GM21717 (cell line): ENCODE data around the gene TCF4.
A peak's percentile ranks its signal among the peaks of the same experiment; 100 is the strongest.

Experiments used
- ATAC-seq: cut with Tn5 transposase; IDR thresholded peaks from one replicate; pipeline ENCODE4 v1.9.1; 2021; ENCODE audit warnings: mild to moderate bottlenecking, moderate library complexity; ENCODE audit not compliant: unreplicated experiment

The TCF4 gene

GRCh38 chr18:55419132-55419946 is 168.7 kb downstream of the TCF4 start:
- no peak for ATAC-seq

GRCh38 chr18:55418439-55418838 is 169.6 kb downstream of the TCF4 start:
- no peak for ATAC-seq

DNA sequence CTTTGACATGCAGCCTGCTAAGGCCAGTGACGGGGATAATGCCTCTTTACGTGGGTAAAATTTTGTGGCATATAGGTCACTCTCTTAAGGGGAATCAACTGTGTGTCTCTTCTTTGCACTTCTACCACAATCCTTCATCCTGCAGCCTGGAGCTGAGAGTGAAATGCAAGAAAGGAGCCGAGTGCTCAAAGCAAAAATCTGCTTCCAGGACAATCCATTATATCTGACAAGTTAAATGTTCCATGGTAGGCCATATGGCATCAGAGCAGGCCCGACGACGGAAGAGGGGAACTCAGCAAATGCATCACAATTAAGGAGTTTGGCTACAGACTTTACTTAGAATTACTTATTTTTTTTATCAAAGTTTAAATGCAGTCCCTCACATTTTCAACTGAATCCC is 171.2 kb downstream of the TCF4 start:
- ATAC-seq = no peak

DNA sequence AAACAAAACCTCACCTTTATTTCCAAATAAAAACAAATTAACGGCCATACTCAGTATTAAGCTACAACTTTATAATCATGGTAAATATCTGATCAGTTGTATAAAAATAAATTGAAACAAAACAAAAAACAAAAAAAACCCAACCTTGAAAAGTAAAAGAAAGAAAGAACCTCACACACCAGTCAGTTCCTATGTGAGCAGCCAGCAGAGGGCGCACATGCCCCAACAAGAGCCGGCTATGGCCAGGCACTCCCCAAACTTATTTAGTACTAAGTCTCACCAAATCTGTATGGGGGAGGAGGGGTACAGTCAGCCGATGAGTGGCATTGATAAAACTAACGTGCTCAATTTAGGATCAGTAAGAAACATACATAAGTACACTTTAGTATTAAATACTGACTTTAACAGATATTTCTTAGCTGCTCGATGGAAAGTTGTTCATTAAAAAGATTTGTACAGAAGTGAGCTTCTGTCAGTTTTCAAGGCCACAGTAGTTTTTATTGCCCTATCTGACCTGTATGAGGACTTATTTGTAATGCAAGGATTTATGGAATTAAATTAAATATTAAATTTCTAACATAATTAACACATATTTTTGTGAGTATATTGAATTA is 172.6 kb downstream of the TCF4 start:
- peak; percentile 94 for ATAC-seq

DNA sequence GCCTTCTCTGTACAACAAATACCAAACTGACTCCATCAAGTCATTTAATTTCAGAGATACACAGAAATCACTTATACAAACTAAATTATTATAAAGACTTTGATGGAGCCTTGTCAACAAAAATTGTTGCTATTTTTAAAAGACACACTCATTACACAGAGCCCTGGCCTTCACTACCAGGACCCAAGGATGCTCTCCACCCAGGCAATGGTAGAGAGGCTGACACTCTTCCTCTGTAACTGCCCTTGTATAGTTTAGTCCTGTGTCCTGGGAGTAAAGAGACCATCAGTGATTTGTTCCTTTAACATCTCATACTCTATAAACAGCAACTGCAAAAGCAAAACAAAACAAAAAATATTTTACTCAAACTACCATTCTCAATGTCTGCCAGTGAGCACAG is 173.5 kb downstream of the TCF4 start:
- ATAC-seq = no peak

GRCh38 chr18:55413474-55413873 is 174.5 kb downstream of the TCF4 start:
- ATAC-seq = no peak

GRCh38 chr18:55407774-55408535 is 180.0 kb downstream of the TCF4 start:
- ATAC-seq = no peak

DNA sequence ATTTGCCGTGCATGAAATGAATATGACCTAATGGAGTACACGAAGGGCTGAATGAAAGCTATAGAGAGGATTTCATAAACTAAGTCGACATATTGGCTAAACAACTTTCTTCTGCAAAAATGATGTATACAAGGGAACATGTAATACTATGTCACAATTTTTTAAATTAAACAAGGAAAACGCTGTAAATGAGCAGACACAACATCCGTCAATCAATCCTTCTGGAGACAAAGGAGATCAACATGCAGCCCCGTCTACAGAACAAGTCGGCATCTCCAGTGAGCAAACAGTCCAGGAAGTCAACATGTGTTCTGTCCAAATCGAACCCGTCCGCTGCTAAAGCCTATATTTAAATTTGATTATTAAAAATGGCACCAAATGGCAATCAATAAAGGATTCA is 180.8 kb downstream of the TCF4 start:
- ATAC-seq = no peak

GRCh38 chr18:55406451-55406991 is 181.5 kb downstream of the TCF4 start:
- no peak for ATAC-seq

GRCh38 chr18:55405893-55406406 is 182.0 kb downstream of the TCF4 start:
- ATAC-seq = no peak

DNA sequence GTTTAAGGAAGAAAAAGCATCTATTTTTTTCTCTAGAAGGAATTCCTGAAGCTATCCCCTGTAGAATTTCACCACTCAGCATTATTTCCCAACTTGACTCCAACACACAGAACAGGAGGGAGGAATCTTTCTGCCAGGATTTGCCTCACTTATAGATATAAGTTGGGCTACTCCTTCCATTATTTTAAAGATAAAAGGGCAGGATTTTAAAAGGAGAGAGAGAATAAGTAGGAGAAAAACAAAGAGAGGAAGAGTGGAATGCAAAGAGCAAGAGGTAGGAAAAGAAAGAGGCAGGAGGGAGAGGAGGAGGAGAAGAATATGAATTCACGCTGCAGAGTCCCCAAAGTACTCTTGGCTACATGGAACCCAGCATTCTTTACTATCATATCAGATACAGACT is 182.5 kb downstream of the TCF4 start:
- ATAC-seq = no peak

DNA sequence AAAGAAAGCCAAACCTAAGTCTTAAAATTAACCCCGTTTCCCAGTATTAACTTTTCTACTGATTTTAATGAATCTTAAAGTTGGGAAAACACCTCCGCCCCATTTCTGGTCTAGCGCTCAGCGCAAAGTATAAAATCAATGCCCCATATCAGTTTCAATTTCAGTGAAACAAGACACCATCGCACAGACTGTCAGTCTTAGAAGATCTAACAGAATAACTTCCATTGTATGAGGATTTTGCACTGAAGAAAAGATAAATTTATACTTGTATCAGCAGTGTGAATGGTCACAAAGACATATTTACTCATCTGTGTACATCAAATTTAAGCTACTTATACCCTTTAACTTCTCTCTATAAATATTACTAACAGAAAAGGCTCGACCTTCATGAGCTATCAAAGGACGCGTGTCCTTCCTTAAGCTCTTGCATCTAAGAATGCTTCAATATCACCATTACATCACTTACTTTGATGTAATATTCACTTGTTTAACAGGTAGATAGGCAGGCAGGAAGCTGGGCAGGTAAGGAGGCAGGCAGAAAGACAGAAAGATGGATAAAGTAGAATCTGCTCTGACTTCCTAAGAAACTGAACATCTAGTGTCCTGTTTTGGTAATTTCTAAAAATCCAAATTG is 183.0 kb downstream of the TCF4 start:
- peak; percentile 80 for ATAC-seq

GRCh38 chr18:55404136-55404830 is 183.7 kb downstream of the TCF4 start:
- no peak for ATAC-seq

- no peak for ATAC-seq
Observed at GRCh38 chr18:55403421-55403949, 184.5 kb downstream of the TCF4 start.

- ATAC-seq = no peak
Observed at GRCh38 chr18:55402731-55403405, 185.1 kb downstream of the TCF4 start.

- ATAC-seq = no peak
Observed at GRCh38 chr18:55401638-55402191, 186.3 kb downstream of the TCF4 start.

- no peak for ATAC-seq
Observed at GRCh38 chr18:55400590-55401541, 187.1 kb downstream of the TCF4 start.

DNA sequence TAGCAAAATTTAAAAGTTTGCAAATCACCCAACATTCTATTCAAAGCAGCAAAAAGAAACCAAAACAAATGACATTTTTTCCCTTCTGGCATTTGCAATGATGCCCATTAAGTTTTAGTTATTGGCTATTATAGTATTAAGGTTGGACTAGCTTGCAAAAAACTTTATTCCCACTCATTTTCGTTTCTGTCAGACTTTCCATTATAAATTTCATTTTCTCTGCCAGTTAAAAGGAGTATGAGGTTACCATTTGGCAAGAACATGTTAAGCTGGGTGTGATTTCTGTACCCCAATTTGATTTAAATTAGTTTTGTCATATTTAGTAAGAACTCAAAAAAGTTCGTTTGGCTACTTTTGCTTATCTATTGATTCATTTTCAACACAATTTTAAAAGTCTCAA is 187.9 kb downstream of the TCF4 start:
- ATAC-seq = no peak
